ACC112 (cell line): ENCODE data around the gene MYH15.
"Not testable (repeated sequence)": the region's sequence is repeated elsewhere in the genome, so short reads cannot be mapped to it uniquely, and the experiment has no call there.

Experiments used
- H2AFZ ChIP-seq: fragments of 200-600 bp; sonication (generic); one replicate; pipeline ENCODE4 v1.6.0; 2017; ENCODE audit warnings: antibody characterized with exemption, low read length; ENCODE audit not compliant: unreplicated experiment
- H3K27ac ChIP-seq: fragments of 200-600 bp; sonication (generic); 2 replicates; pipeline ENCODE4 v1.5.1; 2014; ENCODE audit warnings: low read depth, mild to moderate bottlenecking, antibody characterized with exemption, low read length, moderate library complexity
- H3K27me3 ChIP-seq: fragments of 200-600 bp; sonication (generic); 2 replicates; pipeline ENCODE4 v1.6.1; 2014; ENCODE audit warnings: mild to moderate bottlenecking, antibody characterized with exemption, low read length, moderate library complexity, mixed read lengths; ENCODE audit not compliant: insufficient read depth
- H3K36me3 ChIP-seq: fragments of 200-600 bp; sonication (generic); 2 replicates; pipeline ENCODE4 v1.6.1; 2016; ENCODE audit warnings: mild to moderate bottlenecking, antibody characterized with exemption, low read length, moderate library complexity, mixed read lengths; ENCODE audit not compliant: insufficient read depth
- H3K4me1 ChIP-seq: fragments of 200-600 bp; sonication (generic); one replicate; pipeline ENCODE4 v1.6.1; 2016; ENCODE audit warnings: low read length, mixed read lengths; ENCODE audit not compliant: insufficient read depth, unreplicated experiment, control insufficient read depth
- H3K4me3 ChIP-seq: fragments of 200-600 bp; sonication (generic); 2 replicates; pipeline ENCODE4 v1.5.1; 2014; ENCODE audit warnings: mild to moderate bottlenecking, low read depth, low read length
- H3K79me2 ChIP-seq: fragments of 200-600 bp; sonication (generic); one replicate; pipeline ENCODE4 v1.6.0; 2016; ENCODE audit warnings: low read length; ENCODE audit not compliant: control insufficient read depth, unreplicated experiment, insufficient read depth

The MYH15 gene

GRCh38 chr3:108393128-108393900 lies 117.1 kb downstream of the MYH15 start:
- no peak overlapping the region for H2AFZ ChIP-seq

GRCh38 chr3:108391917-108392593 lies 118.3 kb downstream of the MYH15 start:
- Histone ChIP-seq H3K79me2 (no peaks in the 10 kb centered on the region), H3K27ac (no peak overlapping the region), H2AFZ (no peak overlapping the region), H3K4me3 (no peak overlapping the region), H3K4me1 (peaks cover 11% of the 10 kb centered on the region), H3K36me3 (no peaks in the 10 kb centered on the region), H3K27me3 (peaks cover 10% of the 10 kb centered on the region)

More at GRCh38 chr3:108393128-108393900, 117.1 kb downstream of the MYH15 start:
- no peaks in the 10 kb centered on the region for H3K79me2 ChIP-seq
- no peak overlapping the region for H3K4me3 ChIP-seq
- H3K36me3 ChIP-seq: no peaks in the 10 kb centered on the region
- H3K27me3 ChIP-seq: peaks cover 20% of the 10 kb centered on the region
- peaks cover 11% of the 10 kb centered on the region for H3K4me1 ChIP-seq
- H3K27ac ChIP-seq: no peak overlapping the region

DNA sequence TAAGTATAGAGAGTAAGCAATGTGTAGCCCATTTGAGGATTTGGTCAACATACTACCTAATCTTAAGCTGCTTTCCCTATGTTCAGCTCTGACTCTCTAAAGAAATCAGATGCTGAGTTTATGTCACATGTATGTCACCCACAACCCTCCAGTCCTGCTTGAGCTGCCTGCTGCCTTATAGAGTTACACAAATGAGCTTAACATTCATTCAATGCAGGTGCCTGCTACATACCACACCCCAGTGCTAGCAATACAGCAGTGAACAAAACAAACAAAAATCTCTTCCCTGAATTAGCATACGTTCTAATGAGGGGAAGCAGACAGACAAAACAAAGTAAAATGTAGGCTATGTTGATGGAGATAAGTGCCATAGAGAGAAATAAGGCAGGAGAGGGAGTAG lies 121.0 kb downstream of the MYH15 start:
- no peaks in the 10 kb centered on the region for H3K36me3 ChIP-seq
- no peak overlapping the region for H3K4me3 ChIP-seq
- H3K79me2 ChIP-seq: no peaks in the 10 kb centered on the region
- H3K4me1 ChIP-seq: peaks cover 11% of the 10 kb centered on the region
- H2AFZ ChIP-seq: no peak overlapping the region
- H3K27me3 ChIP-seq: peaks cover 10% of the 10 kb centered on the region
- no peak overlapping the region for H3K27ac ChIP-seq

- H3K4me1 ChIP-seq: peaks cover 11% of the 10 kb centered on the region
- no peaks in the 10 kb centered on the region for H3K36me3 ChIP-seq
- H3K79me2 ChIP-seq: no peaks in the 10 kb centered on the region
- H3K27ac ChIP-seq: no peak overlapping the region
- no peak overlapping the region for H3K4me3 ChIP-seq
- H3K27me3 ChIP-seq: peaks cover 10% of the 10 kb centered on the region; the same call in 1 of the 2 replicates
- no peak overlapping the region for H2AFZ ChIP-seq
Observed at GRCh38 chr3:108388136-108389132, 122.0 kb downstream of the MYH15 start.

GRCh38 chr3:108387063-108387462 lies 123.3 kb downstream of the MYH15 start:
- H3K4me3 ChIP-seq: no peak overlapping the region
- peaks cover 10% of the 10 kb centered on the region; the same call in 1 of the 2 replicates for H3K27me3 ChIP-seq
- H3K36me3 ChIP-seq: no peaks in the 10 kb centered on the region
- H3K4me1 ChIP-seq: peaks cover 6% of the 10 kb centered on the region
- no peaks in the 10 kb centered on the region for H3K79me2 ChIP-seq
- H3K27ac ChIP-seq: no peak overlapping the region
- H2AFZ ChIP-seq: no peak overlapping the region

DNA sequence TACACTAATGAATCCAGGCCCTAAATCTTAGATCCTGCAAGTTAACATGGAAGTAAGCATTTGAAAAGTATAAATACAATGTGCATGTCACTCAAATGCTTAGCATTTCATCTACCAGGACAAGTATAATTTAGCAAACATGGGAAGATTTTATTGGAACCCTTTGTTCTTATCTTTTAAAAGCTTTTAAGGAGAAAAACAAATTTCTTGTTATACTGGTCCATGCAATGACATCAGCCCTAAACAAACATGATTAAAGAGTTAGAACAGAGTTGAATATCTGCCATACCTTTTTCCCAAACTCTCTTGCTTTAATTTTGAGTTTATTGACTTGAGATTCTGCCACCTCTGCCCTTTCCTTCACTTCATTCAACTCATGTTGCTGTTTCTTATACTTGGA lies 127.1 kb downstream of the MYH15 start:
- Histone ChIP-seq H2AFZ (no peak overlapping the region), H3K27ac (no peak overlapping the region), H3K27me3 (no peaks in the 10 kb centered on the region; the same call in 1 of the 2 replicates), H3K4me1 (no peaks in the 10 kb centered on the region), H3K36me3 (no peaks in the 10 kb centered on the region), H3K4me3 (no peak overlapping the region), H3K79me2 (no peaks in the 10 kb centered on the region)

GRCh38 chr3:108381529-108382140 lies 128.8 kb downstream of the MYH15 start:
- no peak overlapping the region for H3K4me3 ChIP-seq
- no peaks in the 10 kb centered on the region for H3K36me3 ChIP-seq
- no peak overlapping the region for H3K27ac ChIP-seq
- no peak overlapping the region for H2AFZ ChIP-seq
- no peaks in the 10 kb centered on the region for H3K4me1 ChIP-seq
- H3K27me3 ChIP-seq: no peaks in the 10 kb centered on the region; the same call in 1 of the 2 replicates
- no peaks in the 10 kb centered on the region for H3K79me2 ChIP-seq

GRCh38 chr3:108380128-108380795 lies 130.1 kb downstream of the MYH15 start:
- Histone ChIP-seq H3K36me3 (no peaks in the 10 kb centered on the region), H3K27me3 (no peaks in the 10 kb centered on the region), H3K4me1 (no peaks in the 10 kb centered on the region), H3K4me3 (no peak overlapping the region), H2AFZ (no peak overlapping the region), H3K79me2 (no peaks in the 10 kb centered on the region), H3K27ac (no peak overlapping the region)

GRCh38 chr3:108378952-108379342 lies 131.4 kb downstream of the MYH15 start:
- H3K79me2 ChIP-seq, H3K27me3 ChIP-seq, H2AFZ ChIP-seq, H3K4me3 ChIP-seq, H3K36me3 ChIP-seq, H3K27ac ChIP-seq, H3K4me1 ChIP-seq: not testable (repeated sequence)
